ENCODE results near the gene LRTM2.

LRTM2 gene

DNA sequence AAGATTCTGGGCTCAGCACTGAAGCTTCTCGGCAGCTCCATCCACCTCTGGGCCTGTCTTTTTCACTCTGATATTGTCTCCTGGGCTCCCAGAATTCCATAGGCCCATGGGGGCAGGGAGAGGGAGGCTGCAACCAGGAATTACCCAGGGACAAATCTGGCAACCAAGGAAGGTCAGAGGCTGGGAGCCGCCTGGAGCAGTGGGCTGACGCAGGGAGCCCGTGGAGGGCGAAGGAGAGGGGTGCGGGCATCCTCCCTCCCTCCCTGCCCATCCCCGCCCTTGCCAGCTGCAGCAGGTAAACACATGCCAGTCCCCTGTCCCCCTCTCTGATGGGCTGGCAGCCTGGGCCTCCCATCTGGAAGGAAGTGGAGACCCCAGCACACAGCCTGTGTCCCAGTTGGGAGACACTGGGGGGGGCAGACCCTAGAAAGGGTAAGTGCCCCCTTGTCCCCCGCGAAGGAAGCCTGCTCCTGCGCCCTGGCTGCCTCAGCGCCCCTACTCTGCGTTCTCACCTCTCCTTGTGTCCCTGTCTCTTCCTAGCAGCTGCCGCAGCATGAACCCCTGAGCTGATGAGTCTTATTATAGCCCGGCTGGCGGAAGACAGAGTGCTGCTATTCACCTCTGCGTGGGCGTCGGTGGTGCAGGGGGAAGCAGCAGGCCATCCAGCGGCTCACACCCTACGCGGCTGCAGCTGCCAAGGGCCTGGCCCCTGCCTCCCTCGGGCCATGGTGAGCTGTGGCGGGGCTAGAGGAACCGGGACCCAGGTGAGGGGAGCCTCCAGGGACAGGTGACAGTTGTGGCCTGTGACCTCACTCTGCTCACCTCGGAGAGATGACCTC is 6.7 kb downstream of the LRTM2 start:
- no peaks in the 10 kb centered on the region for H3K9me3 ChIP-seq (replicated peaks in 1 of 11)
- peak overlapping the region in 5 of 10 experiments; percentile 26 to 45 (median 38); a peak in 9 of 20 replicates for H3K4me3 ChIP-seq
- no peaks in the 10 kb centered on the region for H3K27me3 ChIP-seq
- H3K36me3 ChIP-seq: peaks cover 0 to 4% (median 0%) of the 10 kb centered on the region in 11 experiments; a peak in 2 of 22 replicates
- no peak for TF ChIP-seq Cebpa-rat (IDR thresholded peaks at IDR 0.05)
- H3K4me1 ChIP-seq: peaks cover 66 to 100% (median 100%) of the 10 kb centered on the region in 10 experiments
- peak overlapping the region in 10 of 11 experiments; percentile 21 to 78 (median 59); a peak in 17 of 22 replicates for H3K9ac ChIP-seq
- no peaks in the 10 kb centered on the region for H4K20me1 ChIP-seq
- H3K4me2 ChIP-seq: peak overlapping the region; percentile 82 to 97 (median 96)
- peak overlapping the region in 9 of 11 experiments; percentile 9 to 84 (median 66); a peak in 17 of 22 replicates for H3K27ac ChIP-seq

DNA sequence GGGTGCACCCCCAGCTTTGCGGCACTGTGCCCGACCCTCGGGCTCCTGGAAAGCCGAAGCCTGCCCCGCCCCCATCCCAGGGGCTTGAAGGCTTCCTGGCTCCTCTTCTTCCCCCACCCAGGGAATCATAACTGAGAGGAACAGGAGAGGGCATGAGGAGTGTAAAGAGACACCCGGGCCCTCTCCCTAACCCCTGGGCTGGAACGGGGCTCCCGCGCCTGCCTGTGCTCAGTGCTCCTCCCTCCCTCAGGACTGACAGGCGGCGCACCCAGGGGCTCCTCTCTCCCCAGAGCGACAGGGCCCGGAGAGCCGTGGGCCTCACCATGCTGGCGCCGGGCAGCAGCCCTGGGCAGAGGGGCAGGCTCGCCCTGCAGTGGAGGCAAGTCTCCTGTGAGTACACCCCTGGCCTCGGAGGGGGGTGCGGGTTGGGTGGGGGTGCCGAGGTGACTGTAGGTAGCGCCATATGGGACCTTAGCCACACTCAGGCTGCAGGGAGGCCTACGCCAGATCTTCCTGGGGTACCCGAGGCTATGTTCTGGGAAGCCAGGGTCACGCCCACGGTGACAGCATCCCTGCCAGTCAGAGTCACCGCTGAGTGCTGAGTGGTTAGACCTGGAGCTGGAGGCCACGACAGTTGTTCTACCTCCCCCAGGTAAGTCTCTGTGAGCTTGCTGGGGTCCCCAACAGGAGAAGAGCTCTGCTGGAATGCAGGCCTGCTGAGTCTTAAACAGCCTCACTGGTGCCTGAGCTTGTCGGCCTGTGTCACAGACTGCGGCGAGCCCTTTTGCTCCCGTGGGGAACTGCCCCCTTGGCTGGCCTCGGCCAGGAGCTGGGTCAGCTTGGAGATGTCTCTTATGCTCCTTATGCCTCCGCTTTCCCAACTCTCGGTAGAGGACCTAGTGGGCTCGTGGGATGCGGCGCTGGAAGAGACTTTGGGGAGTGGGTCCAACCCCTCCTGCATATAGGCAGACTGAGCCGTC is 7.8 kb downstream of the LRTM2 start:
- Histone ChIP-seq H3K4me1 (peaks cover 57 to 100% (median 97%) of the 10 kb centered on the region in 10 experiments), H3K36me3 (peaks cover 0 to 4% (median 0%) of the 10 kb centered on the region in 11 experiments; a peak in 3 of 22 replicates), H4K20me1 (no peaks in the 10 kb centered on the region), H3K27ac (peak overlapping the region in 9 of 11 experiments; percentile 9 to 84 (median 66); a peak in 17 of 22 replicates), H3K27me3 (no peaks in the 10 kb centered on the region), H3K9ac (peak overlapping the region; percentile 21 to 78 (median 57); a peak in 17 of 22 replicates), H3K4me3 (peak overlapping the region in 1 of 10 experiments; percentile 38; a peak in 1 of 20 replicates), H3K9me3 (replicated peaks in 1 of 11) (no peaks in the 10 kb centered on the region), H3K4me2 (peak overlapping the region; percentile 82 to 97 (median 96))
- TF ChIP-seq Cebpa-rat (IDR thresholded peaks at IDR 0.05): no peak

DNA sequence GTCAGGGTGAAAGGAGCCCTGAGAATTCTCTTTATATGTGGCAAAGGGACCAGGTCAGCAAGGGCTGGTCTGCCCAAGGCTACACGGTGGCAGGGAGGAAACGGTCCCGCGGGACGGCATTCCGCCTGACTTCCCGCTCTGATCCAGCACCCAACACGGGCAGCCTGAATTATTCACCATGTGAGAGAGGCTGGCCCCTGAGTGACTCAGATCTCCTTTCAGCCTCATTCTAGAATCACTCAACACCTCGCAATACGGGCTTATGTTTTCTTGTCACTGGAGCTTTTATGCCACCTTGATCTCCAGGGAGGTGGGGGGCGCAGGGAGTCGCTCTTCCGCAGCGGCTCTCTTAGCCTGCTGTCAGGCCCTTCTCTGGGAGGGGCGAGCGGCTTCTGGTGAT is 8.5 kb downstream of the LRTM2 start:
- H3K27me3 ChIP-seq: no peaks in the 10 kb centered on the region

DNA sequence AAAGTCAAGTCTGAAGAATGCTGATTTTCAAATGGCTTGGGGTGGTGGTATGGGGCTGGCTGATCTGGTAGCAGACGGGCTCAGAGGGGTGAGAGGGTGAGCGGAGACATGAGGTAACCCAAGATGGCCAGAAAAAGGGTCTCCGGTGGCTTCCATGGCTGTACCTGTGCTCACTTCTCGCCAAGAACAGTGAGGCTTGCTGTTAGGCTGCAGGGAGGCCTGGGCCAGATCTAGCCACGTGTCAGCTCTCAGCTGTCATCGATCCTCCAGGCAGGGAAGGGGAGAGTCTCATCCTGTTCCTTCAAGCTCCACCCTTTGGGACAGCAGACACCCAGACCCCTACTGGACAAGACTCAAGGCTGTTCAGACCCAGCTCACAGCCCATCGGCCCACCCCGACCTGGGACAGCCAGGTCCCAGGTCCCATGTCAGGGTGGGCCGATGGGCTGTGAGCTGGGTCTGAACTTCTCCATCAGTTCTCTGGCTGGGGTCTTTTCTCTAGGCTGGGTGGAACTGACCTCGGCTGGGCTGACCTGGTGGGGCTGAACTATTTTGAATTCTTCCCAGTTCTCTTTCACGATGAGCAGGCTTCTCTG is 9.0 kb downstream of the LRTM2 start:
- H4K20me1 ChIP-seq: no peaks in the 10 kb centered on the region
- H3K4me2 ChIP-seq: peak overlapping the region; percentile 82 to 97 (median 96); a peak in 21 of 22 replicates
- H3K4me3 ChIP-seq: no peak overlapping the region
- TF ChIP-seq Cebpa-rat (IDR thresholded peaks at IDR 0.05): no peak
- peak overlapping the region in 4 of 11 experiments; percentile 58 to 78 (median 74); a peak in 5 of 22 replicates for H3K9ac ChIP-seq
- H3K9me3 ChIP-seq (replicated peaks in 1 of 11): no peaks in the 10 kb centered on the region
- peaks cover 53 to 100% (median 97%) of the 10 kb centered on the region in 10 experiments for H3K4me1 ChIP-seq
- no peaks in the 10 kb centered on the region for H3K27me3 ChIP-seq
- peak overlapping the region in 6 of 11 experiments; percentile 20 to 84 (median 79); a peak in 9 of 22 replicates for H3K27ac ChIP-seq
- peaks cover 0 to 15% (median 0%) of the 10 kb centered on the region in 11 experiments; a peak in 4 of 22 replicates for H3K36me3 ChIP-seq

More for the DNA sequence above, 8.5 kb downstream of the LRTM2 start:
- Histone ChIP-seq H3K9ac (peak overlapping the region in 5 of 11 experiments; percentile 9 to 78 (median 72); a peak in 9 of 22 replicates), H3K9me3 (replicated peaks in 1 of 11) (no peaks in the 10 kb centered on the region), H3K4me1 (peaks cover 53 to 100% (median 97%) of the 10 kb centered on the region in 10 experiments), H3K36me3 (peaks cover 0 to 12% (median 0%) of the 10 kb centered on the region in 11 experiments; a peak in 4 of 22 replicates), H3K27ac (peak overlapping the region in 7 of 11 experiments; percentile 20 to 84 (median 78); a peak in 11 of 22 replicates), H3K4me3 (no peak overlapping the region), H4K20me1 (no peaks in the 10 kb centered on the region), H3K4me2 (peak overlapping the region; percentile 82 to 97 (median 96))
- TF ChIP-seq Cebpa-rat (IDR thresholded peaks at IDR 0.05): no peak

DNA sequence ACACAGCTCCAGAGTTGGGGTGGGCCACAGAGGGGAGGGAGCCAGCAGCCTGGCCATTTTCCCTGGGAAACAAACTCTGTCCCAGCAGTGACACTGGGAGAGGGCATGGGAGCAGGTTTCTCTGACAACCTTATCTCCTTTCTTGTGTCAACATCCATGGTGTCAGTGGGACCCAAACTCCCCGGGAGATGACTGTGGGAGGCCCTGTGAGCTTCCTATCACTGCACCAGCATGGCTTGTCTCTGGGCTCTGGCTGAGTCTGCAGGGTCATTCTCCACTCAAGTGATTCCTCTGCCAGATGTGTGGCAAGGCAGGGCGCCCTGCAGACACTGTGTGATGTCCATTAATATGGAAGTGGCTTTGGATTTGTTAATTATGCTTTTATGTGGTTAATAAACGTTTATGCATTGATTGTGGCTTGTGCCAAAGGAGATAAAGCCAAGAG is 10.1 kb downstream of the LRTM2 start:
- H3K4me2 ChIP-seq: peak overlapping the region; percentile 54 to 97 (median 94); a peak in 21 of 22 replicates
- no peaks in the 10 kb centered on the region for H4K20me1 ChIP-seq
- no peak overlapping the region for H3K4me3 ChIP-seq
- no peaks in the 10 kb centered on the region for H3K9me3 ChIP-seq (replicated peaks in 1 of 11)
- H3K9ac ChIP-seq: no peak overlapping the region
- no peaks in the 10 kb centered on the region for H3K27me3 ChIP-seq
- no peak for TF ChIP-seq Cebpa-rat (IDR thresholded peaks at IDR 0.05)
- H3K4me1 ChIP-seq: peaks cover 62 to 100% (median 97%) of the 10 kb centered on the region in 10 experiments
- H3K36me3 ChIP-seq: peaks cover 0 to 17% (median 0%) of the 10 kb centered on the region in 11 experiments; a peak in 4 of 22 replicates
- peak overlapping the region in 3 of 11 experiments; percentile 50 to 61 (median 50); a peak in 3 of 22 replicates for H3K27ac ChIP-seq

DNA sequence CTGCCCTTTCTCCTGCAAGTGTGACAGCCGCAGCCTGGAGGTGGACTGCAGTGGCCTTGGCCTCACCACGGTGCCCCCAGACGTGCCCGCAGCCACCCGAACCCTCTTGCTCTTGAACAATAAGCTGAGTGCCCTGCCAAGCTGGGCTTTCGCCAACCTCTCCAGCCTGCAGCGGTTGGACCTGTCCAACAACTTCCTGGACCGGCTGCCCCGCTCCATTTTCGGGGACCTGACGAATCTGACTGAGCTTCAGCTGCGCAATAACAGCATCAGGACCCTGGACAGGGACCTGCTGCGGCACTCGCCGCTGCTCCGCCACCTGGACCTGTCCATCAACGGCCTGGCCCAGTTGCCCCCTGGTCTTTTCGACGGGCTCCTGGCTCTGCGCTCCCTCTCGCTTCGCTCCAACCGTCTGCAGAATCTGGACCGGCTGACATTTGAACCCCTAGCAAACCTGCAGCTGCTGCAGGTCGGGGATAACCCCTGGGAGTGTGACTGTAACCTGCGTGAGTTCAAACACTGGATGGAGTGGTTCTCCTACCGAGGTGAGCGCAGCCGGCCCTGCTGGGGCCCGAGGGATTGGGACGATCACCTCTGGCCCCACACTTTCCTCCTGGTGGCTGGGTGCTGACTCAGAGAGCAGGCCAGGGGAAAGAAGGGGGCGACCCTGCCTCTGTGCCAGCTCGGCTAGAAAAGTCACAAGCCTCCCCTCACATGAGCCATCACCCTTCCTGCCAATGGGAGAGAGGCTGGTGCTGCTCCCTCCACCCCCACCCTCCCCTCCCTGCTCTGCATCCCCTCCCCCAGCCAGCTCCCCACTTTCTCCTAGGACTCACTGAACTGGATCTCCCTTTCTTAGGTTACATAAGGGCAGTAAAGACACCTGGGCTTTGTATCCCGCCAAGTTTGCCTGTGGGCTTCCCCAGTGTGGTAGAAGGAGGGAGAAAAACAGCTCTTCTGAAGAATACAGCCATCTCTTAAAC is 10.9 kb downstream of the LRTM2 start:
- Histone ChIP-seq H4K20me1 (no peaks in the 10 kb centered on the region), H3K4me2 (peak overlapping the region; percentile 54 to 97 (median 94)), H3K9ac (peak overlapping the region in 3 of 11 experiments; percentile 33 to 44 (median 38); a peak in 5 of 22 replicates), H3K27ac (peak overlapping the region in 6 of 11 experiments; percentile 26 to 61 (median 50); a peak in 9 of 22 replicates), H3K27me3 (no peaks in the 10 kb centered on the region), H3K4me3 (no peak overlapping the region), H3K36me3 (peaks cover 0 to 17% (median 0%) of the 10 kb centered on the region in 11 experiments; a peak in 4 of 22 replicates), H3K9me3 (replicated peaks in 1 of 11) (no peaks in the 10 kb centered on the region), H3K4me1 (peaks cover 69 to 100% (median 97%) of the 10 kb centered on the region in 10 experiments)
- TF ChIP-seq Cebpa-rat (IDR thresholded peaks at IDR 0.05): no peak

All from BLaER1 treated with 17β-estradiol and CSF1 and Interleukin-3, amounts not matched to agents 10 nM and 100 nM (cell line).